Measurements from ENCODE around the gene VILL. TPM values are rescaled to one million over a fixed set of nuclear protein-coding genes. Genes with fewer than 3 reads are reported as not detected.

The VILL gene
- total RNA-seq, 1 donor from 2014 or later: 12.8 TPM

DNA sequence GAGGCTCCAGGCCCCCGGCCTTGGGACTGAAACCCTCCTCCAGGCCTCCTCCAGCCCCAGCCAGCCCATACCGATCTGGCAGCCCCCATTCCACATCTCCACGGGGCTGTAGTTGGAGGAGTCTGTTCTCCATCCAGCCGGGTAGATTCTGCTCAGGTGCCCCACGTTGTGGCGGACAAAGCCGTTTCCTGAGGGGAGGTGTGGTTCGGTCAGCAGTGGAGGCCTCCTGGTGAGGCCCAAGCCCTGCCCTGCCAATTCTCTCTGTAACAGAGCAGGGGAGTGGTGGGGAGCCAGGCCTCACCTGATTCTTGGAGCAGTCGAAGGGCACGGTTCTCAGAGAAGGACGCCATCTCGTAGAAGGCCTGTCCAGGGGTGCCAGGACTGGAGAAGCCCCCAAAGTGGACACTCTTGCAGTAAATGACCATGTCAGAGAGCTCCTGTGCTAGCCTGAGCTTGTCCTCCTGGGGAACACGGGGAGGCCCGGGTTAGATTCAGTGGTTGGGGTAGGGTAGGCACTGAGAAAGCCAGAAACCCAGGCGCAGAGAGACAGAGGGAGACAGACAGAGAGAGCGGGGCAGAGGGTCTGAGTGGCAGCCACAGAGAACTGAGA is 18.5 kb downstream of the VILL start:
- H3K27ac Mint-ChIP-seq: no peak overlapping the region
- H3K4me3 Mint-ChIP-seq (ENCODE audit: low read depth): no peak overlapping the region
- H3K4me1 Mint-ChIP-seq (ENCODE audit: low read depth): peaks cover 8% of the 10 kb centered on the region
- H3K9me3 Mint-ChIP-seq: no peaks in the 10 kb centered on the region
- intact Hi-C loops (cut with micrococcal nuclease): no loop called here
- H3K36me3 Mint-ChIP-seq (ENCODE audit: low read depth): peaks cover 18% of the 10 kb centered on the region
- H3K27me3 Mint-ChIP-seq (ENCODE audit: low read depth): no peaks in the 10 kb centered on the region
- no peak for DNase-seq (ENCODE audit: low spot score)

- Mint-ChIP-seq H3K27me3 (ENCODE audit: low read depth) (no peaks in the 10 kb centered on the region), H3K4me3 (ENCODE audit: low read depth) (no peak overlapping the region), H3K4me1 (ENCODE audit: low read depth) (no peaks in the 10 kb centered on the region), H3K36me3 (ENCODE audit: low read depth) (peaks cover 17% of the 10 kb centered on the region), H3K27ac (no peak overlapping the region), H3K9me3 (no peaks in the 10 kb centered on the region)
- no peak for DNase-seq (ENCODE audit: low spot score)
- intact Hi-C loops (cut with micrococcal nuclease): no loop called here
These were observed 19.4 kb downstream of the VILL start for GRCh38 chr3:38009807-38010591.

DNA sequence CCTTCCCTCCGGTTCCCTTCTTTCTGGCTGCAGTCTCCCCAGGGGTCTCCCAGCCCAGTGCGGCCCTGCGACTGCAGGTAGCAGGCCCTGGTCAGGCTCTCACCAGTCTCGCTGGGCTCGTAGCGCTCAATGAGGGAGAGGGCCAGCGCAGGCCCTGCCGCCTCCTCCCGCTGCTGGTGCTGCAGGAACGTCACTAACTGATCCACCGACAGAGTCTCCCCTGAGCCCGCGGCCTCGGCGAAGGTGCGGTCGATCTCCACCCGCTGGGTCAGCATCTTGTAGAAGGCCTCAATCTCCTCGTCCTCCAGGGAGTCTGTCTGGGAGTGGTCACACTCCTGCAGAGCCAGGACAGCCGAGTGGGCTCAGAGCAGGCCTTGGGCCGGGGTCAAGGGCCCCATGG is 20.5 kb downstream of the VILL start:
- Mint-ChIP-seq H3K27me3 (ENCODE audit: low read depth) (no peaks in the 10 kb centered on the region), H3K9me3 (no peaks in the 10 kb centered on the region), H3K4me3 (ENCODE audit: low read depth) (no peak overlapping the region)

DNA sequence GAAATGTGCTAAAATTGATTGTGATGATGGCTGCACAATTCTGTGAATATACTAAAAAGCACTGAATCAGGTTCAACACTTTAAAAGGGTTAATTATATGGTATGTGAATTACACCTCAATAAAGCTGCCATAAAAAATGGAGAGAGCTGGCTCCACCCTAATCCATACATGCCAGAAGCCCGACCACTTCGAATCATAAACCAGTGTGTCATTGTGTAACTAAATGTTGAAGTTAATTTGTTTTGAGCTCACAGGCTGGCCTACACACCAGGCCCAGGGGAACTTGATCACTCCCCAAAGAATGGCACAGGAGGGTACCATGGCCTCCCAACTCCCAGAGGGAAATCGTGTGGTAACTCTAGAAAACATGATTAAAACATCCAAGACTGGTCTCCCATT is 24.9 kb downstream of the VILL start:
- intact Hi-C loops (cut with micrococcal nuclease): no loop called here
- Mint-ChIP-seq H3K27ac (no peak overlapping the region), H3K36me3 (ENCODE audit: low read depth) (peaks cover 27% of the 10 kb centered on the region), H3K4me3 (ENCODE audit: low read depth) (no peak overlapping the region), H3K9me3 (no peaks in the 10 kb centered on the region), H3K27me3 (ENCODE audit: low read depth) (no peaks in the 10 kb centered on the region), H3K4me1 (ENCODE audit: low read depth) (no peaks in the 10 kb centered on the region)
- DNase-seq (ENCODE audit: low spot score): no peak

More for the DNA sequence above, 20.5 kb downstream of the VILL start:
- no peak overlapping the region for H3K27ac Mint-ChIP-seq
- no peak for DNase-seq (ENCODE audit: low spot score)
- H3K4me1 Mint-ChIP-seq (ENCODE audit: low read depth): no peaks in the 10 kb centered on the region
- intact Hi-C loops (cut with micrococcal nuclease): no loop called here
- H3K36me3 Mint-ChIP-seq (ENCODE audit: low read depth): peaks cover 21% of the 10 kb centered on the region

GRCh38 chr3:38015984-38016383 is 25.4 kb downstream of the VILL start:
- Mint-ChIP-seq H3K9me3 (no peaks in the 10 kb centered on the region), H3K4me1 (ENCODE audit: low read depth) (peaks cover 2% of the 10 kb centered on the region), H3K36me3 (ENCODE audit: low read depth) (peaks cover 27% of the 10 kb centered on the region), H3K27ac (no peak overlapping the region), H3K4me3 (ENCODE audit: low read depth) (no peak overlapping the region), H3K27me3 (ENCODE audit: low read depth) (no peaks in the 10 kb centered on the region)
- intact Hi-C loops (cut with micrococcal nuclease): no loop called here
- DNase-seq (ENCODE audit: low spot score): no peak

DNA sequence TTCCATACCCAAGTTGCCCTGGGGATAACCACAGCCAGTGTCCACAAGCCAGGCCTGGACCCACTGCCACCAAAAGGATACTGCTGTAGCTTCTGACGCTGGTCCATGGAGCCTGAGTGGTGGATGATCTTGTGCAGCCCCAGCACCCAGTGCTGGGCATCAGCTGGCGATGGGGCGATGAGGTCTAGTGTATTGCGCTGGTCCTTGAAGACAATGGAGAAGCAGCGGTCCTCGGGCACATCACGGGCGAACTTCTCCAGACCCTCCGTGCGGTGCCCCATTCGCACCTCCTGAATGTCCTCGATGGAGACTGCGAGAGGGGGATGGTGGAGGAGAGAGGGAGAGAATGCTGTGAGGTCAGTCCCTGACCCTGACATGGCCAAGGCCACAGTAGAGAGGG is 25.8 kb downstream of the VILL start:
- Mint-ChIP-seq H3K27ac (no peak overlapping the region), H3K36me3 (ENCODE audit: low read depth) (peaks cover 27% of the 10 kb centered on the region)
- DNase-seq (ENCODE audit: low spot score): no peak

DNA sequence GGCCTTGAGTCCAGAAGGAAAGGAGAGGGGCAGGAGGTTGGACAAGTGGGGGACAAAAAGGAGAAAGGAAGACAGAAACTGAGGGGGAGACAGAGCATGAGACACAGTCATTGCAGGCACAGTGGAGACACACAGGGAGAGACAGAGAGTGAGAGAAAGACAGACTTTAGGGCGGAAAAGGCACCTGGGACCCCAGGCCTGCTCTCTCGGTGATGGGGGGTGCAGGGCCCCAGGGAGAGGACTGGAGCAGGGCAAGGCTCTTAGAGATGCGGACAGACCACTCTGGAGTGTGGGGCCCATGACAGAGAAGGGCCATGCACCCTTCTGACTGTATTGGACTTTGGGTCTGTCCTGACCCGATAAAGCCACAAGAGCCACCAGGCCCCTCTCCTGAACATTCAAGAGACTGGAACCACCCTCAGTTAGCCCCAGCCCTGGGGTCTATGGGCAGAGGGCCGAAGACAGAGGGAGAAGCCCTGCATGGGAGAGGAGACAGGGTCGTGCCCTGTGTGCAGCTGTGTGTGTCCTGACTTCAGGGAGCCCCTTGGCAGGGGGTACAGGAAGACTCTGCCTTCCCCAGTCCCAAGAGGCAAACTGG is 26.4 kb downstream of the VILL start:
- no peak for DNase-seq (ENCODE audit: low spot score)
- Mint-ChIP-seq H3K9me3 (no peaks in the 10 kb centered on the region), H3K27me3 (ENCODE audit: low read depth) (no peaks in the 10 kb centered on the region), H3K27ac (no peak overlapping the region), H3K4me1 (ENCODE audit: low read depth) (peaks cover 3% of the 10 kb centered on the region), H3K4me3 (ENCODE audit: low read depth) (no peak overlapping the region), H3K36me3 (ENCODE audit: low read depth) (peaks cover 27% of the 10 kb centered on the region)
- intact Hi-C loops (cut with micrococcal nuclease): no loop called here

More for the DNA sequence above, 25.8 kb downstream of the VILL start:
- Mint-ChIP-seq H3K4me3 (ENCODE audit: low read depth) (no peak overlapping the region), H3K4me1 (ENCODE audit: low read depth) (peaks cover 3% of the 10 kb centered on the region), H3K27me3 (ENCODE audit: low read depth) (no peaks in the 10 kb centered on the region), H3K9me3 (no peaks in the 10 kb centered on the region)
- intact Hi-C loops (cut with micrococcal nuclease): no loop called here

- Mint-ChIP-seq H3K4me3 (ENCODE audit: low read depth) (no peak overlapping the region), H3K4me1 (ENCODE audit: low read depth) (peaks cover 3% of the 10 kb centered on the region), H3K27ac (no peak overlapping the region), H3K36me3 (ENCODE audit: low read depth) (peaks cover 27% of the 10 kb centered on the region), H3K27me3 (ENCODE audit: low read depth) (no peaks in the 10 kb centered on the region), H3K9me3 (no peaks in the 10 kb centered on the region)
- DNase-seq (ENCODE audit: low spot score): no peak
- intact Hi-C loops (cut with micrococcal nuclease): no loop called here
These were observed 27.1 kb downstream of the VILL start for GRCh38 chr3:38017445-38018295.

- no peak for DNase-seq (ENCODE audit: low spot score)
- no peaks in the 10 kb centered on the region for H3K9me3 Mint-ChIP-seq
- intact Hi-C loops (cut with micrococcal nuclease): no loop called here
- no peak overlapping the region for H3K27ac Mint-ChIP-seq
- no peaks in the 10 kb centered on the region for H3K27me3 Mint-ChIP-seq (ENCODE audit: low read depth)
- H3K4me1 Mint-ChIP-seq (ENCODE audit: low read depth): peaks cover 8% of the 10 kb centered on the region
- H3K36me3 Mint-ChIP-seq (ENCODE audit: low read depth): peaks cover 27% of the 10 kb centered on the region
- H3K4me3 Mint-ChIP-seq (ENCODE audit: low read depth): no peak overlapping the region
These were observed 28.0 kb downstream of the VILL start for GRCh38 chr3:38018296-38019266.

- Mint-ChIP-seq H3K27ac (no peak overlapping the region), H3K4me3 (ENCODE audit: low read depth) (no peak overlapping the region), H3K4me1 (ENCODE audit: low read depth) (peaks cover 11% of the 10 kb centered on the region), H3K36me3 (ENCODE audit: low read depth) (peaks cover 22% of the 10 kb centered on the region), H3K9me3 (no peaks in the 10 kb centered on the region), H3K27me3 (ENCODE audit: low read depth) (no peaks in the 10 kb centered on the region)
- intact Hi-C loops (cut with micrococcal nuclease): no loop called here
- DNase-seq (ENCODE audit: low spot score): no peak
These were observed 29.2 kb downstream of the VILL start for GRCh38 chr3:38019658-38020341.

- Mint-ChIP-seq H3K27ac (no peak overlapping the region), H3K4me1 (ENCODE audit: low read depth) (peaks cover 11% of the 10 kb centered on the region), H3K9me3 (no peaks in the 10 kb centered on the region), H3K4me3 (ENCODE audit: low read depth) (no peak overlapping the region), H3K36me3 (ENCODE audit: low read depth) (peaks cover 17% of the 10 kb centered on the region), H3K27me3 (ENCODE audit: low read depth) (no peaks in the 10 kb centered on the region)
- no peak for DNase-seq (ENCODE audit: low spot score)
- intact Hi-C loops (cut with micrococcal nuclease): no loop called here
These were observed 29.7 kb downstream of the VILL start for GRCh38 chr3:38020342-38020726.
